NCI-H82 (cell line): ENCODE measurements around the gene POLR2B.
"Not testable (repeated sequence)": the region's sequence is repeated elsewhere in the genome, so short reads cannot be mapped to it uniquely, and the experiment has no call there.

Source experiments
- DNase-seq: peaks from one replicate; lab custom pipeline; 2025; lab: John Stamatoyannopoulos, UW

The POLR2B gene

GRCh38 chr4:56986952-56987351 is 8.3 kb downstream of the POLR2B start:
- no peak for DNase-seq

DNA sequence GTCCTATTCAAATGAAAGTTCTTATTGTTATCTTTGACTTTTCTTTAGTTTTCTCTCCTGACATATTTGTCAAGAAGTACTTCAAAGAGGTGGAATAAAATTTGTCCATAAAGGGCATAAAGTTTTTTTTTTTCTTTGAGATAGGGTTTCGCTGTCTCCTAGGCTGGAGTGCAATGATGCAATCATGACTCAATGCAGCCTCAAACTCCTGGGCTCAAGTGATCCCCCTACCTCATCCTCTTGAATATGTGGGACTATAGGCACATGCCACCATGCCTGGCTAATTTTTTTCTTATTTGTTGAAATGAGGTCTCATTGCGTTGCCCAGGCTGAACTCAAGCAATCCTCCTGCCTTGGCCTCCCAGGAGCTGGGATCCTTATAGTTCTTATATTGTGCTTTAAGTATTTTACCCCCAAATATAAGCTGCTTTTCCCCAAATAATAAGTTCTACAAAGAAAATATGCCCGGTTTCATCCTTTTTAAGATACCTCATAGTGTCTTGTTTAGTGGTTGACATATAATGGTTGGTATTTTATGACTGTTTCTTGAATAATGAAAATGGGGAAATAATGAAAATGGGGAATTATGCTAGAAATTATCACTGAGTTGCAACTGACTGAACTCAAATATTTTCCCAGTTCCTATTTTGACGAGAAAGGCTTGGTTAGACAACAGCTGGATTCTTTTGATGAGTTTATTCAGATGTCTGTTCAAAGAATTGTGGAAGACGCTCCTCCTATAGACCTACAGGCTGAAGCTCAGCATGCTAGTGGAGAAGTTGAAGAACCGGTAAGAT is 11.6 kb downstream of the POLR2B start:
- no peak for DNase-seq

- no peak for DNase-seq
Measured at GRCh38 chr4:56995525-56995924, 16.8 kb downstream of the POLR2B start.

GRCh38 chr4:56999751-57000150 is 21.1 kb downstream of the POLR2B start:
- DNase-seq, result no peak

- no peak for DNase-seq
Measured at GRCh38 chr4:57013543-57014120, 34.9 kb downstream of the POLR2B start.

DNA sequence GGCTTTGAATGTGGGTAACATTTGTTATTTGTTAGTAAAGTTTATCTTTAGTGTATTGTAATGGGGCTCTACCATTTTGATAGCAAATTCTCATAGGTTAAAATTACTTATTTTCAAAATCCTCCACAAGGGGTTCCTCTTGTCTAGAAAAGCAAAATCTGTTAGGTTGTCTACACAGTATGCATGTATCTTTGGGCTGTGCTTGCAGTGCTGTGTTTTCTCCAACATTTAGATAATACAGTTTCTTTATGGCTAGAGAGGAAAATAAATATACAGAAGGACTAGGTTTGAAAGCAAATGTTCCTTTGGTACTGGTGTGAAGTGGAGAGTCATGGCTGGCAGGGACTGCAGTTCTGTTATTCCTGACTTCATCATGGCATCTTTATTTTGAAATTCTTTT is 40.3 kb downstream of the POLR2B start:
- no peak for DNase-seq

DNA sequence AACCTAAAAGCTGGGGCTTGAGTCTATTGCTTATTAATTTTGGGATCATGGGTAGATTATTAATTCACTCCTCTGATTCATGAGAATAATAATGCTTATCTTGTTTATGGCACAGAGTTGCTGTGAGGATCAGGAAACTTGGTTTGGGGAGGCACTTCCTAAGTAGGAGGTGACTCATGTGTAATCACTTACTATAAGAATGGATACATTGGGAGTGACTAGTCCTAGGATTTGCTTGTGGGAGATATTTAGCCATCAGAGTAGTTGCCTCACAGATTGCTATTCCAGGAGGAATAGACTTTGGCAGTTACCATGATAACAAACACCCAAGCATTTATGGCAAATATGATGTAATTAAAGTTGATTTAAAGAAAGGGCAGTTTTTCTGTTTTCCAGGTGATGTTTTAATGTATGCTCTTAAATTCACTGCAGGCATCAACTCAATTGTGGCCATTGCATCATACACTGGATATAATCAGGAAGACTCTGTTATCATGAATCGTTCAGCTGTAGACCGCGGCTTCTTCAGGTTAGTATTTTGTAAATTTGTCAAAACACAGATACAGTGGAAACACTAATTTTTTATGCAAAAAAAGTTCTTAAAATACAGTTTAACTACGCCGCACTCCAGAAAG is 41.9 kb downstream of the POLR2B start:
- no peak for DNase-seq

- no peak for DNase-seq
Measured at GRCh38 chr4:57023104-57023503, 44.4 kb downstream of the POLR2B start.

GRCh38 chr4:57034520-57034919 is 55.8 kb downstream of the POLR2B start:
- DNase-seq, result no peak

DNA sequence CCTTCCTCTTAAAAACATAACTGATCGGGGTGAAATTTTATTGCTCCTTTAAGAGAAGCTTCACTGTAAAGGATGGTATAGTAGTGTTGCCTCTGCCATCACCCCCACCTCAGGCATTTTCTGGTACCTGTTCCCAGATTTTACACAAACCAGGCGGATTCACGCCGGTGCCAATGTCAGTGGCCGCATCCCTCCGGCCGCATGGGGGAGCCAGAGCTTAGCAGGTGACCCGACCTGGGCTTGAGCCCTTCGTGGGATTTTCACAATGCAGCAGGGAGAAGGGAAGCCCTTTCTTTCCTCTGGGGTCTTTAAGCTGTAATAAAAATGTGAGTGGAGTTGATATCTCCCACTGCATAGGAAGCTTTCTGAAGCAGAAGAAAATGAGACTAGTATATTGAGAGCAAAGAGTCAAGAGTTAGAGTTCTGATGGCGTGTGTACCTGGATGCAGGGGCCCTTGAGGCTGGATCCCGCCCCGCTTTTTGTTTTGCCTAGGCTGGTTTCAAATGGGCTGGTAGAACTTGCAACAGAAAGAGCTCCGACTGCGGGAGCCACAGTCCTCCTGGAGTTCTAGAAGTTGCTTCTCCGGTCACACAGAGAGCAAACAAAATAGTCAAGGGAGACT is 59.4 kb downstream of the POLR2B start:
- DNase-seq, result peak; percentile 62

GRCh38 chr4:57039345-57039744 is 60.6 kb downstream of the POLR2B start:
- no peak for DNase-seq

DNA sequence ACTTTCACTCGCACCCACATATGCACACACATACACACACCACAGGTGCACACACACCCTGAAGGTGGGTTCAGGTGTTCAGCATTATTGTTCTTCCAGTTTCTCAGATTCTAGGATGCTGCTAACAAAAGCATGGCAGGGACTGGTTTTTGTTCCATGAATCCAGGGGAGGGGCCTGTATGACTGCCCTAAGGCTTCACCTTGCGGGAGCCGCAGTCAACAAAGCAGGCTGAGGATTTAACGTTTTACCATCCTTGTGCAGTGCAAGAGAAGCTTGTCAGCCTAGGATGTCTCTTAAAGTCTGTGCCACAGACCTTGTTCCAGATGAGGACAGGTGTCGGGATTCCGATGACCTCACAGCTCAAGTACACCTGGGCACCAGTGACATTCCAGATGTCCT is 61.8 kb downstream of the POLR2B start:
- DNase-seq, result no peak

- DNase-seq, result no peak
Measured at GRCh38 chr4:57041020-57041419, 62.3 kb downstream of the POLR2B start.

GRCh38 chr4:57042711-57043169 is 64.0 kb downstream of the POLR2B start:
- no peak for DNase-seq

GRCh38 chr4:57043347-57044251 is 64.9 kb downstream of the POLR2B start:
- DNase-seq, result no peak

- DNase-seq, result no peak
Measured at GRCh38 chr4:57044279-57044678, 65.6 kb downstream of the POLR2B start.

GRCh38 chr4:57044996-57045395 is 66.3 kb downstream of the POLR2B start:
- DNase-seq, result no peak

DNA sequence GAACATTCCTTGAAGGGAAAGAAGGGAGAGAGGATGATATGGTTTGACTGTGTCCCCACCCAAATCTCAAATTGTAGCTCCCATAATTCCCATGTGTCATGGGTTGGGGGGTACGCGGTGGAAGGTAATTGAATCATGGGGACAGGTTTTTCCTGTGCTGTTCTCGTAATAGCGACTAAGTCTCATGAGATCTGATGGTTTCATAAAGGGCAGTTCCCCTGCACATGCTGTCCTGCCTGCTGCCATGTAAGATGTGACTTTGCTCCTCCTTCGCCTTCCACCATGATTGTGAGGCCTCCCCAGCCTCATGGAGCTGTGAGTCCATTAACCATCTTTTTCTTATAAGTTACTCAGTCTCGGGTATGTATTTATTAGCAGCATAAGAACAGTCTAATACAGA is 68.3 kb downstream of the POLR2B start:
- DNase-seq, result not testable (repeated sequence)

DNA sequence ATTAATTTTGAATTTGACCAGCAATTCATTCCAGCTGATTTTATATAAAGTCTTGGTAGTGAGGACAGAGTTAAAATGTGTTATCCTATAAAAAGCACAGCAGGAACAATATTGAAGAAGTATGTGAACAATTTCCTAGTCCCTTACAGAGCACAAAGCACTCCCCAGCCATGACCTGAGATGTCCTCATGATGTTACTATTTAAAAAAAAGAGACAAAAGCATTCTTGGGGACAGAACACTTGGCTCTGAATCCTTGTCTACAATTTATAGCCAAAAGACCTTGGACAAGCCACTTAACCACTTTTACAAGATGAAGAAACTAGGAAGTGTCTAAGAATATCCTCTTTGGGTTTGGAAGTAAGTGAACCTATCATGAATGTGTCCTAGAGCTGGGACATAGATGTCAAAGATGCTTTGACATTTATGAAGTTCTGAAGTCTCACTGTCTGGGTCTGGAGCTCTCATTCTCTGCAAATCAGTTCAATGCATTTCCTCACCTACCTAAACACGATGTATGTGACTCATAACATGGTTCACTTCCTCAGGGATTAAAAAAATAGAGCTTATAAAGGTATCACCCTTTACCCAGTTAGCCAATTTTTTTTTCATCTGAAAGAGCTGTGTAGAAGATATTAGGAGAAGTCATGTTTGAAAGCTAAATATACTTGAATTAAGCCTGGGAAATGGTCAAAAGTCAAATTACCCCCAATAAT is 70.1 kb downstream of the POLR2B start:
- DNase-seq, result no peak

DNA sequence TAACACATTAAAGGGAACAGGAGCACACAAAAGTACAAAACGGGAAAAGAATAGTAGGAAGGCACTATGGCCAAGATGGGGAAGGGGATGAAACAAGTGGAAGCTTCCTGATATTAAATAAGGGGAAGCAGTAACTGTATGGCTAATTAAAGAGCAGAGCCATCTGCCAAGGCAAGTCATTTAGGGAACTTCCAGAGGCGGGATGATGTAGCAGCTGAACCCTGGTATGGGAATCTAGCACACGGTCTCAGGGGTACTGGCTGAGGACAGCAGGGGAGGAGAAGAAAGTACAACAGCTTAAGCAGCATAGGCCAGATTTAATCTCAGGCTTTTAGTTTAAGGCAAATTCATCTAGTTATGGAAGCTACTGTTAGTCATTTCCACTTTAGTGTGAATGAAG is 72.4 kb downstream of the POLR2B start:
- DNase-seq, result peak; percentile 10

DNA sequence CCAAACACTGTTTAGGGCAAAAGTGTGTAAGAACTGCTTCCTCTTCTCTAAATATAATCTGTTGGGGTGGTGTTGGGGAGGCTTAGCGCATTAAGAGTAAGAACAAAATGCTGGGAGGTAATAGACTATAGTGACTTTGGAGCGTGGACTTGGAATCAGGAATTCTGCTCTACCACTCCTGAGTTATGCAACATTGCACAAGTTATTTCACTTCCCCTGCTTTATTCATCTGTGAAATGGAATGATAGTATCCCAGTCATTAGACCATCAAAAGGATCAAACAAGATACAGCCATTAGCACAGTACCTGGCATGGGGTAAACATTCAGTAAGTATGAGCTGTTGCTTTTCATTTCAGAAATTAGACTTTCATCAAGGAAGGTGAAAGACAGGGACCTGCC is 72.8 kb downstream of the POLR2B start:
- no peak for DNase-seq
